Endothelial cell (in vitro differentiated cells): Measurements from ENCODE around the gene OVCH1. TPM values are rescaled to one million over a fixed set of nuclear protein-coding genes. Genes with fewer than 3 reads are reported as not detected.

Experiments used
- DNase-seq: peaks from one replicate; pipeline ENCODE4 v3.0.0; 2021; ENCODE audit warnings: low spot score
- H3K27ac Mint-ChIP-seq: one replicate; pipeline ENCODE4 v1.8.0; 2021; ENCODE audit warnings: mixed read lengths, inconsistent platforms; ENCODE audit not compliant: unreplicated experiment
- H3K27me3 Mint-ChIP-seq: one replicate; pipeline ENCODE4 v1.8.0; 2021; ENCODE audit warnings: mild to moderate bottlenecking, moderate library complexity, mixed read lengths, inconsistent platforms; ENCODE audit not compliant: unreplicated experiment
- H3K36me3 Mint-ChIP-seq: one replicate; pipeline ENCODE4 v1.8.0; 2021; ENCODE audit warnings: mild to moderate bottlenecking, low read depth, mixed read lengths, inconsistent platforms; ENCODE audit not compliant: unreplicated experiment
- H3K4me1 Mint-ChIP-seq: one replicate; pipeline ENCODE4 v1.8.0; 2021; ENCODE audit warnings: mild to moderate bottlenecking, mixed read lengths, inconsistent platforms; ENCODE audit not compliant: unreplicated experiment
- H3K4me3 Mint-ChIP-seq: one replicate; pipeline ENCODE4 v1.8.0; 2021; ENCODE audit warnings: mild to moderate bottlenecking, mixed read lengths, inconsistent platforms; ENCODE audit not compliant: unreplicated experiment
- H3K9me3 Mint-ChIP-seq: one replicate; pipeline ENCODE4 v1.8.0; 2021; ENCODE audit warnings: mixed read lengths, inconsistent platforms; ENCODE audit not compliant: unreplicated experiment
- total RNA-seq: library from RNA; stranded (reverse); fragmentation: NEBNext Ultra II Directional; extraction: Animal tissue kit (Norgen Biotek cat#: 25700); gene quantifications from one replicate; pipeline ENCODE4 v1.2.1, GENCODE V29; 2021; ENCODE audit not compliant: unreplicated experiment
- TF ChIP-seq, protein P1 (sequence below): fragments of 200-600 bp; sonication (generic); IDR thresholded peaks from one replicate; pipeline ENCODE4 v1.5.0; 2021; ENCODE audit warnings: antibody characterized with exemption; ENCODE audit not compliant: unreplicated experiment

Gene OVCH1
- total RNA-seq, 1 donor from 2014 or later, result not detected

DNA sequence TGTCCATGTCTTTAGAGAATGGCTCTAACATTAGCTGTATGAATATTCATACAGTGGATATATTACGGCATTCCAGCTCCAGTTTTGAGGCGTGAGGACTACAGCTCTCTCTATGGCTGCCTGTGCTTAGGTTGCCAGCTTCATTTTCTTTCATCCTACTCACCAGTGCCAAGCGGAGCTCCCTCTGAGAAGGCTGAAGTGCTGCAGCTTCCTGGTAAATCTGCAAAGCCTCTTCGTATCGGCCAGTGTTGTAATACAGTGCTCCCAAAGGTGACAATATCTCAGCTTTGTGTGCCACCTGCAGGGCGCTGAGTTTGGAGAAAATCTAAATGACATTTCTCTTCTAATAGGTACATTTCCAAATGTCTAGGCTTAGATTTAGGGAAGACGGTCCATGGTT is 19.8 kb upstream of the OVCH1 start:
- Mint-ChIP-seq H3K4me3 (no peak overlapping the region), H3K27ac (no peak overlapping the region), H3K4me1 (no peaks in the 10 kb centered on the region), H3K27me3 (no peaks in the 10 kb centered on the region), H3K9me3 (no peaks in the 10 kb centered on the region), H3K36me3 (no peaks in the 10 kb centered on the region)
- no peak for DNase-seq
- TF ChIP-seq, protein P1, sequence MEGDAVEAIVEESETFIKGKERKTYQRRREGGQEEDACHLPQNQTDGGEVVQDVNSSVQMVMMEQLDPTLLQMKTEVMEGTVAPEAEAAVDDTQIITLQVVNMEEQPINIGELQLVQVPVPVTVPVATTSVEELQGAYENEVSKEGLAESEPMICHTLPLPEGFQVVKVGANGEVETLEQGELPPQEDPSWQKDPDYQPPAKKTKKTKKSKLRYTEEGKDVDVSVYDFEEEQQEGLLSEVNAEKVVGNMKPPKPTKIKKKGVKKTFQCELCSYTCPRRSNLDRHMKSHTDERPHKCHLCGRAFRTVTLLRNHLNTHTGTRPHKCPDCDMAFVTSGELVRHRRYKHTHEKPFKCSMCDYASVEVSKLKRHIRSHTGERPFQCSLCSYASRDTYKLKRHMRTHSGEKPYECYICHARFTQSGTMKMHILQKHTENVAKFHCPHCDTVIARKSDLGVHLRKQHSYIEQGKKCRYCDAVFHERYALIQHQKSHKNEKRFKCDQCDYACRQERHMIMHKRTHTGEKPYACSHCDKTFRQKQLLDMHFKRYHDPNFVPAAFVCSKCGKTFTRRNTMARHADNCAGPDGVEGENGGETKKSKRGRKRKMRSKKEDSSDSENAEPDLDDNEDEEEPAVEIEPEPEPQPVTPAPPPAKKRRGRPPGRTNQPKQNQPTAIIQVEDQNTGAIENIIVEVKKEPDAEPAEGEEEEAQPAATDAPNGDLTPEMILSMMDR, result no peak

DNA sequence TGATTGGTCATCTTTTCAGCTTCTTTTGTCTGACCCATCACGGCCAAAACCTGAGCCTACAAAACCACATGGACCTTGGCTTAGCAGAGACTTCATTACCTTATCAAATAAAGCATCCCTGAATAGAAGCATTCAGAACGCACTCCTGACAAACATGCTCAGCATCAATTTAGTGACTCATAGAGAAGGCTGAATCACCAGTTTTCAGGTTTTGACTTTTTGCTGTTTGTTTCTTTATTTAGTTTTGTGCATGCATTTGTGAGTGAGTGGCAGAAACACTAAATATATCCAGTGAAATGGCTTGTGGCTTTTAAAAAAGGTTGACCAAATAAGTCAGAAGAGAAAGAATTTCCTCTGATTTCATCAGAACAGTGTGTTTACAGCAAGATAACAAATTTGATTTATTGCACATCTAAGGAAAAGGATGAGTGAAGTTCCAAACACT is 19.0 kb upstream of the OVCH1 start:
- TF ChIP-seq, protein P1, result no peak
- H3K9me3 Mint-ChIP-seq, result no peaks in the 10 kb centered on the region
- H3K4me1 Mint-ChIP-seq, result no peaks in the 10 kb centered on the region
- no peak for DNase-seq
- H3K27me3 Mint-ChIP-seq, result no peaks in the 10 kb centered on the region
- no peaks in the 10 kb centered on the region for H3K36me3 Mint-ChIP-seq
- no peak overlapping the region for H3K4me3 Mint-ChIP-seq
- H3K27ac Mint-ChIP-seq, result no peak overlapping the region

DNA sequence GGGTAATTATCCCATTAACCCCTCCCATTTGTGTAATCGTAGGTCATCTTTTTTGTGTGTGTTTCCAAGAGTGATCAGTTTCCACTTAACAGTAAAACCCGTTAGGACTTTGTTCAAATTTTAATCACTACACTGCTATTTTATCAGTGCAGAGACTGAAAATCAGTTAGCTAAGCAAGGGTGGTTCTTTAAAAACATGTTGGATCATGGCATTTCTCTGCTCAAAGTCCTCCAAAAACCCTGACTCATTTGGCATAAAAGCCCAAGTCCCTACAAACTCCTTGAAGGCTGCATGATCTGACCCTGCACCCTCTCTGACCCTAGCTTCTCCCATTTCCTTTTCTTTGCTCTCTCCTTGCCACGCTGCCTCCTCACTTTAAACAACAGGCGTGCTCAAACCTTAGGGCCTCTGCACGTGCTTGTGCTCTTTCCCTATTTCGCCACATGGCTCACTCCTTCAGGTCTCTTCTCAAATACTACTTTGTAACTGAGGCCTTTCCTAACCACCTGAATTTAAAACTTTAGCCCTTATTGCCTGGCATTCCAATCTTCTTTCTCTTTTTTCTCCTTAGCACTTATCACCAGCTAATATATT is 13.2 kb upstream of the OVCH1 start:
- no peaks in the 10 kb centered on the region for H3K9me3 Mint-ChIP-seq
- no peaks in the 10 kb centered on the region for H3K36me3 Mint-ChIP-seq
- no peak overlapping the region for H3K4me3 Mint-ChIP-seq
- DNase-seq, result no peak
- H3K27ac Mint-ChIP-seq, result no peak overlapping the region
- H3K27me3 Mint-ChIP-seq, result peaks cover 5% of the 10 kb centered on the region
- TF ChIP-seq, protein P1, result no peak
- H3K4me1 Mint-ChIP-seq, result peaks cover 2% of the 10 kb centered on the region

DNA sequence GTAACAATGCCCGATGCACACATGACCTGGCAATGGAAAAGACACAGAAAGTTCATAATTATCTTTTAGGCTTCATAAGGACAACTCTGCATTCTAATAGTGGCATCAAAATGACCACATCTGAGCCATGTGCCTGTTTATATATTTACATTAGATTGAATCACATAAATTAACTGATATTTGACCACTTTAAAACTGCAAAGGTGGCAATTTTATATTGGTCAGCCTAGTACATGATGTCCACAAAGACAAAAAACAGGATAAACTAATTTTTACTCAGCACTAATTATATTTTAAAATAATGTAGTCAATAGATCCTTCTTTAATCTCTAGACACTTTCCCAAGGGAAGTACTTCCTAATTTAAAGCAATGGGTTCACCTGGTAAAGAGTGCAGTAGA is 12.0 kb upstream of the OVCH1 start:
- H3K4me3 Mint-ChIP-seq, result no peak overlapping the region
- TF ChIP-seq, protein P1, result no peak
- no peak overlapping the region for H3K27ac Mint-ChIP-seq
- H3K36me3 Mint-ChIP-seq, result no peaks in the 10 kb centered on the region
- peaks cover 9% of the 10 kb centered on the region for H3K4me1 Mint-ChIP-seq
- no peaks in the 10 kb centered on the region for H3K9me3 Mint-ChIP-seq
- H3K27me3 Mint-ChIP-seq, result peaks cover 5% of the 10 kb centered on the region
- DNase-seq, result no peak

DNA sequence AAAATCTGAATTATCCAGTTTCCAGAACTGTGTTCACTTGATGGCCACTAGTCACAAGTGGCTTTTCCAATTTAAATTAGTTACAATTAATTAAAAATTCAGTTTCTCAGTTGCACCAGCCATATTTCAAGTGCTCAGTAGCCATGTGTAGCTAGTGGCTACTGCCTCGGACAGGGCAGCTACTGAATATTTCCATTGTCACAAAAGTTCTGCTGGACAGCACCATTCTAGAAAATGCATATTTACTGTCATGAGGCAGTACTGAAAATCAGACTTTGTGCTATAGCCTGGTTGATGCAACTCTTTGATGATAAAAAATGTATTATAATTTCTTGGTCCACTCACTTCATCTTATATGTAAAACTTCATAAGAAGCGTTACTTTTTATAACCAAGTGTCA is 11.5 kb upstream of the OVCH1 start:
- no peaks in the 10 kb centered on the region for H3K9me3 Mint-ChIP-seq
- TF ChIP-seq, protein P1, result no peak
- no peaks in the 10 kb centered on the region for H3K36me3 Mint-ChIP-seq
- no peak for DNase-seq
- H3K27ac Mint-ChIP-seq, result no peak overlapping the region
- H3K4me3 Mint-ChIP-seq, result no peak overlapping the region
- peaks cover 5% of the 10 kb centered on the region for H3K27me3 Mint-ChIP-seq
- H3K4me1 Mint-ChIP-seq, result peaks cover 14% of the 10 kb centered on the region
